22Rv1 (cell line): ENCODE results near the gene CARF.

ENCODE experiments used
- H3K27ac ChIP-seq: fragments of 450-650 bp; 2 replicates; pipeline ENCODE4 v1.5.1; 2017
- CTCF ChIP-seq: fragments of 450-650 bp; IDR thresholded peaks from 2 replicates; pipeline ENCODE4 v1.5.1; 2017; ENCODE audit warnings: mild to moderate bottlenecking
- ZFX ChIP-seq: fragments of 450-650 bp; IDR thresholded peaks from 2 replicates; pipeline ENCODE4 v1.6.1; 2017; ENCODE audit warnings: antibody characterized with exemption, borderline replicate concordance

Gene CARF

GRCh38 chr2:203030545-203030944 lies 118.5 kb downstream of the CARF start:
- no peak overlapping the region for H3K27ac ChIP-seq
- no peak for TF ChIP-seq ZFX
- TF ChIP-seq CTCF: no peak

- H3K27ac ChIP-seq: no peak overlapping the region
- TF ChIP-seq CTCF (no peak), ZFX (no peak)
Measured at GRCh38 chr2:203030991-203031390, 118.9 kb downstream of the CARF start.

- no peak overlapping the region for H3K27ac ChIP-seq
- TF ChIP-seq ZFX (no peak), CTCF (no peak)
Measured at GRCh38 chr2:203033395-203033794, 121.3 kb downstream of the CARF start.

GRCh38 chr2:203035879-203036470 lies 123.9 kb downstream of the CARF start:
- TF ChIP-seq CTCF: no peak
- TF ChIP-seq ZFX: no peak
- H3K27ac ChIP-seq: no peak overlapping the region
